ENCODE data around the gene SNX13. TPM values are rescaled to one million over a fixed set of nuclear protein-coding genes. Genes with fewer than 3 reads are reported as not detected.

Gene SNX13
- total RNA-seq, 4 donors from 2014 or later = 74.9 to 154 (median 107) TPM

DNA sequence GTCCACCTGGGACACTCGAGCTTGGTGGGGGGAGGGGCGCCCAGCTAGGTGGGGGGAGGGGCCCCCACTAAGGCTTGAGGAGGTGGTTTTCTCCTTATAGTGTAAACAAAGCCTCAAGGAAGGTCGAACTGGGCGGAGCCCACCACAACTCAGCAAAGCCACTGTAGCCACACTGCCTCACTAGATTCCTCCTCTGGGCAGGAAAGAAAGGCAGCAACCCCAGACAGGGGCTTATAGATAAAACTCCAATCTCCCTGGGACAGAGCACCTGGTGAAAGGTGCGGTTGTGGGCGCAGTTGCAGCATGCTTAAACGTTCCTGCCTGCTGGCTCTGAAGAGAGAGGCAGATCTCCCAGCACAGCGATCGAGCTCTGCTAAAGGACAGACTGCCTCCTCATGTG, 133.1 kb downstream of the SNX13 start:
- no peaks in the 10 kb centered on the region for H3K4me1 ChIP-seq
- in situ Hi-C loops (cut with MboI; ENCODE audit: low sequenced_read_pairs in 4 of 4) = no loop called here
- no peak overlapping the region for H3K27ac ChIP-seq
- ATAC-seq (no peak), DNase-seq (no peak)
- no peaks in the 10 kb centered on the region for H3K27me3 ChIP-seq
- intact Hi-C loops (cut with DNase I; ENCODE audit: low total_unique reads) = no loop called here
- TF ChIP-seq, protein P1, sequence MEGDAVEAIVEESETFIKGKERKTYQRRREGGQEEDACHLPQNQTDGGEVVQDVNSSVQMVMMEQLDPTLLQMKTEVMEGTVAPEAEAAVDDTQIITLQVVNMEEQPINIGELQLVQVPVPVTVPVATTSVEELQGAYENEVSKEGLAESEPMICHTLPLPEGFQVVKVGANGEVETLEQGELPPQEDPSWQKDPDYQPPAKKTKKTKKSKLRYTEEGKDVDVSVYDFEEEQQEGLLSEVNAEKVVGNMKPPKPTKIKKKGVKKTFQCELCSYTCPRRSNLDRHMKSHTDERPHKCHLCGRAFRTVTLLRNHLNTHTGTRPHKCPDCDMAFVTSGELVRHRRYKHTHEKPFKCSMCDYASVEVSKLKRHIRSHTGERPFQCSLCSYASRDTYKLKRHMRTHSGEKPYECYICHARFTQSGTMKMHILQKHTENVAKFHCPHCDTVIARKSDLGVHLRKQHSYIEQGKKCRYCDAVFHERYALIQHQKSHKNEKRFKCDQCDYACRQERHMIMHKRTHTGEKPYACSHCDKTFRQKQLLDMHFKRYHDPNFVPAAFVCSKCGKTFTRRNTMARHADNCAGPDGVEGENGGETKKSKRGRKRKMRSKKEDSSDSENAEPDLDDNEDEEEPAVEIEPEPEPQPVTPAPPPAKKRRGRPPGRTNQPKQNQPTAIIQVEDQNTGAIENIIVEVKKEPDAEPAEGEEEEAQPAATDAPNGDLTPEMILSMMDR (IDR thresholded peaks at IDR 0.05 in 4 of 5, conservative IDR thresholded peaks at IDR 0.05 in 1 of 5) = no peak
- no peak for TF ChIP-seq POLR2A (IDR thresholded peaks at IDR 0.05)
- H3K4me3 ChIP-seq = no peak overlapping the region
- no peaks in the 10 kb centered on the region for H3K9me3 ChIP-seq
- H3K36me3 ChIP-seq = peaks cover 0 to 22% of the 10 kb centered on the region in 2 donors

DNA sequence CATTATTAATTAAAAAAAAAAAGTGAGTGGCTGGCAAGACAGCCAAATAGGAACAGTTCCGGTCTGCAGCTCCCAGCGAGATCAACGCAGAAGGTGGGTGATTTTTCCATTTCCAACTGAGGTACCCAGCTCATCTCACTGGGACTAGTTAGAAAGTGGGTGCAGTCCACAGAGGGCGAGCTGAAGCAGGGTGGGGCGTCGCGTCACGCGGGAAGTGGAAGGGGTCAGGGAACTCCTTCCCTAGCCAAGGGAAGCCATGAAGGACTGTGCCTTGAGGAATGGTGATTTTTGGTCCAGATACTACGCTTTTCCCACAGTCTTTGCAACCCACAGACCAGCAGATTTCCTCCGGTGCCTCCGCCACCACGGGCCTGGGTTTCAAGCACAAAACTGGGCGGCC, 133.7 kb downstream of the SNX13 start:
- Histone ChIP-seq H3K27me3 (no peaks in the 10 kb centered on the region), H3K36me3 (peaks cover 0 to 20% of the 10 kb centered on the region in 2 donors), H3K27ac (no peak overlapping the region), H3K4me1 (no peaks in the 10 kb centered on the region), H3K4me3 (no peak overlapping the region), H3K9me3 (no peaks in the 10 kb centered on the region)
- DNase-seq (no peak), ATAC-seq (no peak)
- in situ Hi-C loops (cut with MboI; ENCODE audit: low sequenced_read_pairs in 4 of 4) (no loop called here), intact Hi-C loops (cut with DNase I; ENCODE audit: low total_unique reads) (no loop called here)
- TF ChIP-seq POLR2A (IDR thresholded peaks at IDR 0.05) = no peak
- TF ChIP-seq, protein P1 (IDR thresholded peaks at IDR 0.05 in 4 of 5, conservative IDR thresholded peaks at IDR 0.05 in 1 of 5) = no peak

DNA sequence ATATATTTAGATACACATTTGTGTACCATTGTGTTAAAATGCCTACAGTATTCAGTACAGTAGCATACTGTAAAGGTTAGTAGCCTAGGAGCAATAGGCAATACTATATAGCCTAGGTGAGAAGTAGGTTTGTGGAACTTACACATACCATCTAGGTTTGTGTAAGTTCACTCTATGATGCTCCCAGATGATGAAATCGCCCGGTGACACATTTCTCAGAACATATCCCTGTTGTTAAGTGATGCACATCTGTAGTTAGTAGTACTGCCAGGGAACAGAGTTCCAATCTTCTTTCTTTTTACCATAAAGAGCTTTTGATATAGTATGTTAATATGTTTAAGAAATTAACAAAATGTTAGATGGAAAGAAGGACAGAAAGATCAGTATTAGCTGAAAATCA, 138.2 kb downstream of the SNX13 start:
- intact Hi-C loops (cut with DNase I; ENCODE audit: low total_unique reads) = no loop called here
- Histone ChIP-seq H3K36me3 (peaks cover 0 to 65% of the 10 kb centered on the region in 2 donors), H3K27ac (no peak overlapping the region), H3K4me3 (no peak overlapping the region), H3K27me3 (no peaks in the 10 kb centered on the region), H3K9me3 (no peaks in the 10 kb centered on the region), H3K4me1 (no peaks in the 10 kb centered on the region)
- in situ Hi-C loops (cut with MboI; ENCODE audit: low sequenced_read_pairs in 4 of 4) = no loop called here
- TF ChIP-seq POLR2A (IDR thresholded peaks at IDR 0.05) = no peak
- TF ChIP-seq, protein P1 (IDR thresholded peaks at IDR 0.05 in 4 of 5, conservative IDR thresholded peaks at IDR 0.05 in 1 of 5) = no peak
- DNase-seq (no peak), ATAC-seq (no peak)

DNA sequence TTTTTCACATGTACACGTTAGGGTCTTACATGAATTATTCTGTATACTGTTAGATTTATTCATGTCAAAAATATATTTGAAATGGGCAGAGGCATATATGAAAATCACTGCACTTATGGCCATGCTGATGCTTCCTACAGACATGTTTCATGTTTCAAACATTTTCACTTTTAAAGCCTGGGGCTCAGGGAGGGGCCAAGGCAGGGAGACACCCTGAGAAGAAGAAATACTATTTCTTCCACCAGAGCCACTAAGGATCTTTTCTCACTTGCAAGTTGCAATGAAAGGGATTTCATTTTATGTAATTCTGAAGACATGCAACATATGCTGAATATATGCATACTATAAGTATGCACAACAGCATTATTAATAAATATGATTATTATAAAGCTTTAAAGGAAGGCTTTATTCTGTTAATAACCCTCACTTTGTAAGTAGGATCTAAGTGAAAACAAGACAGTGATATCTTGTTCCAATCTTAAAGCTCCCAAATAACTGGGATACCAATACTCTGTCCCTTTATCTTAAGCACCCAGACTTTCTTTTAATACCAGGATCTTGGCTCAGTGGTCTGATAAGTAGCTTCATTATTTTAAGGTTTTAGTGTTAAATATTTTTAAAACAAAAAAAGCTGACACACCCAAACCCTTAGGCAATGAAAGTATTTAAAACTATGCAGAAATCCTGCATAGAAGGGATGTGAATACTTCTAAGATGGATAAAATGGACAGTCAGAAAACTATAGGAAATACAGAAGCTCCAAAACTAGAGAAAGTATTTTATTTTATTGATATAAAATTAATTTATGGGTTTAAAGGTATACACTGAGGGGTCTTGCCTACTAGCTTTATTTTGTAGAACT, 148.0 kb downstream of the SNX13 start:
- H3K4me3 ChIP-seq = no peak overlapping the region
- no peak for TF ChIP-seq POLR2A (IDR thresholded peaks at IDR 0.05)
- TF ChIP-seq, protein P1 (IDR thresholded peaks at IDR 0.05 in 4 of 5, conservative IDR thresholded peaks at IDR 0.05 in 1 of 5) = no peak
- no peaks in the 10 kb centered on the region for H3K27me3 ChIP-seq
- in situ Hi-C loops (cut with MboI; ENCODE audit: low sequenced_read_pairs in 4 of 4) = no loop called here
- no peak overlapping the region for H3K27ac ChIP-seq
- peaks cover 7 to 23% of the 10 kb centered on the region in 2 donors for H3K36me3 ChIP-seq
- no peak for ATAC-seq
- no peak for DNase-seq
- no peaks in the 10 kb centered on the region for H3K9me3 ChIP-seq
- intact Hi-C loops (cut with DNase I; ENCODE audit: low total_unique reads) = no loop called here
- H3K4me1 ChIP-seq = no peaks in the 10 kb centered on the region
